AG10803 (cell line): ENCODE measurements around the gene INF2.

Source experiments
- DNase-seq: peaks from one replicate; pipeline ENCODE4 v3.0.0; 2010; ENCODE audit warnings: low read depth
- H3K4me3 ChIP-seq: 2 replicates; pipeline ENCODE4 v1.5.1; 2011; ENCODE audit warnings: mild to moderate bottlenecking, low read length, control low read depth
- CTCF ChIP-seq: conservative IDR thresholded peaks from 2 replicates; pipeline ENCODE4 v1.5.1; 2011; ENCODE audit warnings: mild to moderate bottlenecking, low read length, control low read depth, inconsistent platforms

Gene INF2

DNA sequence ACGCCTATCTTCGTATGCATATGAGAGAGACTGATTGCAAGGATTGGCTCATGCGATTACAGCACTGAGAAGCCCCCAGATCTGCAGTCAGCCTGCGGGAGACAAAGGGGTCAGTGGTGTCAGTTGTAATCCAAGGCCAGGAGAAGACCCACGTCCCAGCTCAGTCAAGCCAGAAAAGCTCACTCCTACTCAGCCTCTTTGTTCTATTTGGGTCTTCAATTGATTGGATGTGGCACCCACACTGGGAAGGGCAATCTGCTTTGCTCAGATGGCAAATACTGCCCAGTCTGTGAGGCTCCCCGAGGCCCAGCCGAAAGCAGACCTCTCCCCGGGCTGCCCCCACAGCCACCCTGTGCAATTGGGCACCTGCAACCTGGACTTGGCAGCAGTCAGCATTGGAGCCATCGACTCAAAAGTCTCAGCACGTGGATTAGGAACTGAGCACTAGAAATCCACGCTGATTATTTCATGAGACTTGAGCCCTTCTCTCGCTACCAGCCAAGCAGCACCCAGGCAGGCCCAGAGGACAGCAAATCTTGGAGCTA, 45.3 kb upstream of the INF2 start:
- no peak overlapping the region for H3K4me3 ChIP-seq
- no peak for DNase-seq
- TF ChIP-seq CTCF, result no peak

GRCh38 chr14:104644656-104645378, 44.6 kb upstream of the INF2 start:
- no peak for TF ChIP-seq CTCF

GRCh38 chr14:104647467-104648043, 41.9 kb upstream of the INF2 start:
- H3K4me3 ChIP-seq, result no peak overlapping the region
- no peak for DNase-seq
- no peak for TF ChIP-seq CTCF

More at GRCh38 chr14:104644656-104645378, 44.6 kb upstream of the INF2 start:
- peak; percentile 13 for DNase-seq
- no peak overlapping the region for H3K4me3 ChIP-seq

DNA sequence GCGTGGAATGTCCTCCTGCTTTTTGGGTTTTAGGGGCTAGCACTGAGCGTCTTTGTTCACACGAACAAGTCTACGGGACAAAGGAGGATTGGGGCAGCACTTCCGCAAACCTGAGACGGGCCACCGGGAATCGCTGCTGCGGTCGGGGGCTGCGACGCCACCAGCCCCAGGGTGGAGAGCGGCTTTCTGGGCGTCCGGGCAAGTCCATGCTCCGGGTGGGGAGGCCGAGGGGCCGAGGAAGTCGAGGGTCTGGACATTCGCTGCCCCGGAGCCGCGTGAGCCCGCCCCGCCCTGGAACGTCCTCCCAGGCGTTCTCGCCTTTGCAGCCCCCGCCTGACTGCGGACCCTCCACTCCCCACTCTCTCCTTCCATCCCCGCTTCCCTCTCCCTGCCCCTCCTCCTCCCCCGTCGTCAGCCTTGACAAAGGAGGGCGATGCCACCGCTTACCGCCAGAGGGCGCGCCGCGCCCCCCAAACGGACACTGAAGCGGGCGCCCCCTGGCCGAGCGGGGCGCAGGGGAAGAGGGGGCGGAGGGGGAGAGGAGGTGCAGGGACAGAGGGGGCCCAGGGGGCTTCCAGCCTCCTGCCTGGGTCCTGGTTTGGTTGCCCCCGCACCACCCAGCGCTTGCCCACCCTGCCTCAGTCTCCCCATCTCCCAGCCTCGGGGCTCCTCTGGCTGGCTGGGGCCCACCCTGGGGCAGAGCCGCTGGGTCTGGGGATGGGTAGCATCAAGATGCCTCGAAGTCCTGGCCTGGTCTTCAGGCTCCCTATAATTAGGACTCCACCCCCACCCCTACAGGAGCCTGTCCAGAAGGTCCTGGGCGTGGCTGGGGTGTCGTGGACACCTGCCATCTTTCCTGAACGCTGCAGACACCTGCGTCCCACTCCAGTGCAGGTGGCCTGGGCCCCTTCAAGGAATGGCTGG, 39.1 kb upstream of the INF2 start:
- peak; percentile 28 for DNase-seq
- peak; percentile 83 for TF ChIP-seq CTCF
- peak overlapping the region; percentile 64 for H3K4me3 ChIP-seq

DNA sequence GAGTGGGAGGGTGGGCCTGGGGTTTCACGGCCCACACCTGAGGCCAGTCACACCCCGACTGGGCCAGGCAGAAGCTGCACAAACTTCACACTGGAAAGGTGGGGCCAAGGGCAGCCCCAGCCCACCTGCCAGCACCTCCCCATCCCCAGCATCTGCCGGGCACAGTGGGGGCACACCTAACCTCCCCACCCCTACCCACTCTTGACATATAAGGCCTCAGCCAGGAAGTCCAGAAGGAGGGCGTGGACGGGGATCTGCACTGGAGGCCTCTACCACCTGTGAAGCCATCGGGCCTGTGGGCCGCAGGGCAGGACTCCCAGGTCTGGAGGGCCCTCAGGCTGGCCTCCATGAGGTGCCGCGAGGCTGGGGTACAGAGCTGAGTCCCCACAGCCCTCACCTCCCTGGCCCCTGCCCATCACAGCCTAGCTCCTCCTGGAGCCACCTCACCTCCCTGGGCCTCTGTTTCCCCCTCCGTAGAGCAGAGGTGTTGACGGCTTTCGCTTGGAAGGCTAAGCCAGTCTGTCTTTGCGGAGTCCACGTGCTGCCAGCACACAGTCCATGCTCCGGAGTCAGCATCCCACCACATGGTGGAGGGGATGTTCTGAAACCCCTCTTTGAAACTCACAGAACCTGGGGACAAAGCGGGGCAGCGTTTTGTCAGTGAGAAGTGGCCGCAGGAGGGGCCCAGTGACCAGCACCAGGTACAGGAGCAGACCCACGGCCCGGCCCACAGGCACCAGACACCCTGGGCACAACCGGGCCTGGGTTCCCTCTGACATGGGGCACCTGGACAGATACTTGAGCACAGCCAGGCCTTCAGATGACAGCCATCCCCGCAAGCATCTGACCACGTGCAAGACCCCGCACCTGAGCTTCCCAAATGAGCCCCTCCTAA, 38.2 kb upstream of the INF2 start:
- no peak overlapping the region for H3K4me3 ChIP-seq
- no peak for DNase-seq
- no peak for TF ChIP-seq CTCF

GRCh38 chr14:104651876-104652260, 37.5 kb upstream of the INF2 start:
- no peak for TF ChIP-seq CTCF
- no peak overlapping the region for H3K4me3 ChIP-seq
- no peak for DNase-seq
